Right lung (tissue), 10 donors: ENCODE data around the gene DUS2. TPM values are rescaled to one million over a fixed set of nuclear protein-coding genes. Genes with fewer than 3 reads are reported as not detected.
"Not testable (repeated sequence)": the region's sequence is repeated elsewhere in the genome, so short reads cannot be mapped to it uniquely, and the experiment has no call there.

Experiments
- DNase-seq, 2 donors: peaks; one replicate each; pipeline ENCODE4 v3.0.0-alpha.2; 2013
- long read RNA-seq, 8 donors: transcript quantifications; one replicate each; lab custom pipeline, GENCODE V29; 2026
- polyA plus RNA-seq, 5 donors: library from polyadenylated mRNA; unstranded; fragments of 120-200 nt; gene quantifications; one replicate each; pipeline versions ENCODE4 v1.2.1 to v1.2.3, GENCODE V29; 2013; ENCODE audit warnings: inconsistent platforms in 1 of 5, low replicate concordance in 1 of 5; ENCODE audit not compliant: insufficient read length in 5 of 5, insufficient read depth in 1 of 5

DUS2 gene
- 10 to 100 TPM; 13.8 to 17.9 (median 14.4) TPM for polyA plus RNA-seq
- long read RNA-seq, donor 1, partial matches to known transcripts = 0 of 1 reads
- long read RNA-seq, donor 1, other reads (novel, unspliced or antisense) = 0 of 1 reads
- long read RNA-seq, donor 2, partial matches to known transcripts = 0 of 3 reads
- long read RNA-seq, donor 2, other reads (novel, unspliced or antisense) = 0 of 3 reads
- long read RNA-seq, donor 3, partial matches to known transcripts = 0 of 2 reads
- long read RNA-seq, donor 3, other reads (novel, unspliced or antisense) = 0 of 2 reads
- long read RNA-seq, donor 4 = 0 reads
- long read RNA-seq, donor 5, partial matches to known transcripts = 0 of 5 reads
- long read RNA-seq, donor 5, other reads (novel, unspliced or antisense) = 0 of 5 reads
- long read RNA-seq, donor 6, partial matches to known transcripts = 0 of 1 reads
- long read RNA-seq, donor 6, other reads (novel, unspliced or antisense) = 0 of 1 reads
- long read RNA-seq, donor 7, partial matches to known transcripts = 0 of 1 reads
- long read RNA-seq, donor 7, other reads (novel, unspliced or antisense) = 0 of 1 reads
- long read RNA-seq, donor 8, partial matches to known transcripts = 0 of 2 reads
- long read RNA-seq, donor 8, other reads (novel, unspliced or antisense) = 0 of 2 reads

GRCh38 chr16:68022728-68023537 lies at the start of gene DUS2, which contains the start of gene DDX28:
Gene DUS2 (plus strand): TSS chr16:68023284. CDS start chr16:68038024, 14,740 bp downstream.
Gene DDX28 (minus strand): TSS chr16:68023232. CDS start chr16:68023202, 30 bp downstream.
- peak; percentile 91 to 93 for DNase-seq

GRCh38 chr16:67975321-67976105 lies 47.6 kb upstream of the DUS2 start:
- DNase-seq = no peak

- DNase-seq = no peak
Measured at GRCh38 chr16:67976205-67976604, 46.9 kb upstream of the DUS2 start.

GRCh38 chr16:67977005-67977404 lies 46.1 kb upstream of the DUS2 start:
- DNase-seq = no peak

- no peak for DNase-seq
Measured at GRCh38 chr16:67977469-67978227, 45.4 kb upstream of the DUS2 start.

- DNase-seq = no peak
Measured at GRCh38 chr16:67979955-67980678, 43.0 kb upstream of the DUS2 start, which contains the start of gene DPEP3. Gene DPEP3 (minus strand): TSS chr16:67980499. CDS start chr16:67980380, 119 bp downstream.

- DNase-seq = no peak
Measured at GRCh38 chr16:67982011-67982696, 40.9 kb upstream of the DUS2 start.

GRCh38 chr16:67986949-67987348 lies 36.1 kb upstream of the DUS2 start:
- no peak for DNase-seq

- no peak for DNase-seq
Measured at GRCh38 chr16:67987460-67988160, 35.5 kb upstream of the DUS2 start.

GRCh38 chr16:67988675-67989074 lies 34.4 kb upstream of the DUS2 start:
- no peak for DNase-seq

- DNase-seq = no peak
Measured at GRCh38 chr16:67989322-67990017, 33.6 kb upstream of the DUS2 start.

GRCh38 chr16:67990018-67990386 lies 33.1 kb upstream of the DUS2 start:
- no peak for DNase-seq

GRCh38 chr16:67992661-67993206 lies 30.4 kb upstream of the DUS2 start:
- DNase-seq = no peak

GRCh38 chr16:67993207-67994039 lies 29.7 kb upstream of the DUS2 start:
- DNase-seq = peak; percentile 54 to 60

- not testable (repeated sequence) for DNase-seq
Measured at GRCh38 chr16:67994040-67994408, 29.1 kb upstream of the DUS2 start.

- DNase-seq = no peak
Measured at GRCh38 chr16:67995423-67995822, 27.7 kb upstream of the DUS2 start.

- no peak for DNase-seq
Measured at GRCh38 chr16:67996666-67997065, 26.4 kb upstream of the DUS2 start.
